NCI-H128 (cell line): ENCODE measurements around the gene FHL1.

Source experiments
- DNase-seq: peaks from one replicate; lab custom pipeline; 2025; ENCODE audit not compliant: unreplicated experiment; lab: John Stamatoyannopoulos, UW

Gene FHL1

GRCh38 chrX:136183917-136184316 is 36.6 kb downstream of the FHL1 start:
- DNase-seq: no peak

DNA sequence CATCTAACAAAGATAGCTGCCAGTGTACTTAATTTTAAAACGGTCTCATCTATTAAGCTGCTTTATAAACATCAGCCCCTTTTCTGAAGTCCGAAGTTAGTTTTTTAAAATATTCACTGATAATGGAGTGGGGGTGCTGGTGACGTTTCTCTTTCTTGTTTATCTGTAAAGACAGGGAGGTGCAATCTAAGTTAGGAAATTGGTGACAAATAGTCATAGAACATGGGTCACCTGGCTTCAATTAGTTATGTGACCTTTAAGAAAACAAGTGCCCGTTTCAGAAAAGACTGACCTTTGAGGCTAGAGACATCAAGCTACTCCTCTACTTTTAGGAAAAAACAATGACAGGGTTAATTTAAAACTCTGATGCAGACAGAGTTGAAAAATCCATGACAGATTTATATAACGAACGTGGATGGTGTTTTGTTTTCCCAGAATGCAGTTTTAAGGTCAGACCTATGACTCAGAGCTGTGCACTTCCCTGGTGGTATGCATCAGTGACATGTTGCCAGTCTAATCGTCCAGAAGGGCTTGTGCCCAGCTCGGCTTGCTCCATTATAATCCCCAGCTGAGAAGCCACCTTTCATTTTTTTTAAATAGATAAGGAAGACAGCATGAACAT is 38.2 kb downstream of the FHL1 start:
- DNase-seq: no peak

- no peak for DNase-seq
These were observed 38.7 kb downstream of the FHL1 start for GRCh38 chrX:136186023-136186413.

DNA sequence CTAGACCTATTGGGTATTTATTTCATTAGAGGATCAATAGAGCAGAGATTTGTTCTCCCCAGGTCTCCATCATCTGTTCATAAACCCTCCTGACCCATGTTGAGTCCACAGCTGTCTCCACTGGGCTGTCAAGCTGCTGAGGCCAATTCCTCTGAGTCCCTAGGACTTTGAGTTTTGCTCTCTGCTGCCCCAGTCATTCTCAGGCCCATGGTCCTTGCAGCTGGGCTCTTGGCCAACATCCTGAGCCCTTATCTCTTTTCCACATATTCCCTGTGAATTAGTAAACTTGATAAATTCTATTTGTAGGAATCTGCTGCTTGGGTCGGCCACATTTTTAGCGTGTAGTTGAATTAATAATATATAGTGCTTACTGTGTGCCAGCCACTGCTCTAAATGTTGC is 41.9 kb downstream of the FHL1 start:
- no peak for DNase-seq

DNA sequence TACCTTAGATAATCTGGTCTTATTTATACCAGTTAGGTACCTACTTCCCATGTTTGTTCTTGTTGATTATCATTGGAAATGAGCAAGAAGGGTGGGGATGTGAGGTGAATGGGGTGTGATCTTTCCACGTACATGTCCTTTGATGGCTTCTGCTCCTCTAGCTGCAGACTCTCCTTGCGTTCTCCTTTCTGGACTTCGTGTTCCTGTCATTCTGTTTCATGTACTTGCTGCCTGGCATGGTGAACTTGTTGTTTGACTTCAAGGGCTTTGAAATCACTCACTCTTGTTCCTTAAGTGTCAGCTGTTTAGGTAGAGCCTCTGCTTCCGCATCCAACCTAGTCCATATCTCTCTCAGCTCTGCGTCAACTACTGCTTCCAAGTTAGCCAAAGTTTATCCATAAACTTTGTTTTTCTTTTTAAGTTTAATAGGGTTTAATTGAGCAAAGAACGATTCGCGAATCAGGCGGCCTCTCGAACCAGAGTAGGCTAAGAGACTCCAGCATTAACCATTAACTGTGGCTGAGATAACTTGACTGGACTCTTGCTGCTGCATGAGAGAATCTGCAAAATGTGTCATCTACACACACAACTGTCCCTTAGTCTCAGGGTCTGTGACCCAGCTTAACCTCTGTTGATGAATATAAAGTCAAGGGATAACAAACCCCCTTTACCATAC is 42.8 kb downstream of the FHL1 start:
- no peak for DNase-seq

DNA sequence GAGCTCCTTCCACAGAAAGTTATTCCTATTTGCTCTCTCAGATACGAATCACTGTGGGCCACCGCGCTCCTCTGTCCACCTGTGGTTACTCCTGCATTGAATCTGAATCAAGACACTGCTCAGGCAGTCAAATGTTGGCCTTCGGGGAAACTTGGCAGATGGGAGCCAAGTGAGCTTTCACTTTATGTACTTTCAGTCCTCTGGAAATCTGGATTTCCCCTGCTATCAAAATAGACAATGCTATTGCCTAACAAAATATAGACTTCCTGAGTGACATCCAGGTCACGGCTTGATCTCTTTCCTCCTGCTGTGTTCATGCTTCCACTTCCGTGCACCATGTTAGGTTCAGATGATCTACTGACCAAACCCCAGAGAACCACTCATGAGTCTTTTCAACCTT is 43.8 kb downstream of the FHL1 start:
- no peak for DNase-seq

GRCh38 chrX:136192135-136192534 is 44.8 kb downstream of the FHL1 start:
- no peak for DNase-seq

DNA sequence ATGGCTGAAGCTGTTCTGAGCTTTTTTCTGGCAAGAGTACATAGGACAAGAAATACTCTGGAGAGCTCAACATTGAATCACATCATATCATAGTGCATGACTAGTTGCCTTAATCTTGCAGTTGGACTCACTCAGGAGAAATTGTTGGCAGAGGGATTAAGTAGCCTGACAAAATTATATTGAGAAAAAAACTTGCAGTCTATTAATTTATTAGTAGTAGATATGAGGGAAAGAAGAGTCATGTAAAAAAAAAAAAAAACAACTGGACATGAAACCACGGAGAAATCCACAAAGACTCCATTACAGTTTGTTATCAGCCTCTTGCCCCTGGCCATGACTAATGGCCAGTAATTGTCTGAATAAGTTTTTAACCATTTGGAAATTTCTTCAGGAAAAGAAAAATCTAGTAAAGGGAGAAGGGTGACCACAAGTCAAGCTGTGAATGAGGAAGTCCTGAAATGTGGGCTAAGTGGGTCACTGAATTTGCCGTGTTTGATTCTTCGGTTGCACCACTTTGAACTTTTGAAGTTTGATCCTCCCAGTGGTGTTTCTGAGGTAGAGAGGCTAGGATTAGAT is 45.6 kb downstream of the FHL1 start:
- DNase-seq: no peak

GRCh38 chrX:136193771-136194170 is 46.4 kb downstream of the FHL1 start:
- DNase-seq: no peak

GRCh38 chrX:136194536-136194935 is 47.2 kb downstream of the FHL1 start:
- no peak for DNase-seq

- no peak for DNase-seq
These were observed 47.9 kb downstream of the FHL1 start for GRCh38 chrX:136195247-136195646.

DNA sequence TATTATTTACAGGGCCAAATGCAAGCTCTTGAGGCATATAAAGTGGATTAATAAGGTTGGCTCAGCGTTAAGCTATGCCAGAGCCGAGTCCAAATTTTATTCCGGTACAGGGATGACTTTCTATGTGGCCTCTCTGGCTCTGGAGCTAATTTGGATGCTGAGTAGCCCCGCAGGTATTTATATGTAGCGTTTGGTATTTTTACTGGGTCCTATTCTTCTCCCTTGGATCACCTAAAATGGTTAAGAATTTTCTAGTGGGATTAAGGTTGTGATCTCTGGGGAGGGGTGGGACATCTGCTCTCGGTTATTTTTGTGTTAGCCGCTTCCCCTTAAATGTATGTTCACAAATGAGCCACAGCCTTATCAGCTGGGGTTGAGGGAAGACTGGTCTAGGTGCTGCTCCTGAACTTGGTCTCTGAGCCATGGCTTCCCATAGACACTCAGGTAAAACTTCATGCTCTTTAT is 49.4 kb downstream of the FHL1 start:
- DNase-seq: no peak

DNA sequence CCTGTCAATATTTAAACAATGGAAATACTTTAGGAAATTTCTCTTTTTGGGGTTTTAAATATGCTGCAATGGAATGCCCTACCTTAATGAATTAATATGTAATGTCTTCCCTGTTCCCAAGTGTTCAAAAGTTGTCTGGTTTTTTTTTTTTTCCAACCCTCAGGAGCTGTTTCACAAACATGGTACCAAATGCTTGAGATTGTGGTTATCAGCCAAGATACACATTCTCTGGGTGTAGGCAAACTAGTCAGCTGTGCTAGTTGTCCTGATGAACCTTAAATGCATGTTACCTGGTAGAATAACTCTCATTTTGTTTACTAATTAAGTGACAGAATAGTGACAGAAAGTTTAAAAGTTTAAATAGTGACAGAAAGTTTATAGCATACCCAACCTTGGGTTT is 50.7 kb downstream of the FHL1 start:
- no peak for DNase-seq

GRCh38 chrX:136198678-136199243 is 51.4 kb downstream of the FHL1 start:
- DNase-seq: no peak

- DNase-seq: no peak
These were observed 52.0 kb downstream of the FHL1 start for GRCh38 chrX:136199365-136199764.

DNA sequence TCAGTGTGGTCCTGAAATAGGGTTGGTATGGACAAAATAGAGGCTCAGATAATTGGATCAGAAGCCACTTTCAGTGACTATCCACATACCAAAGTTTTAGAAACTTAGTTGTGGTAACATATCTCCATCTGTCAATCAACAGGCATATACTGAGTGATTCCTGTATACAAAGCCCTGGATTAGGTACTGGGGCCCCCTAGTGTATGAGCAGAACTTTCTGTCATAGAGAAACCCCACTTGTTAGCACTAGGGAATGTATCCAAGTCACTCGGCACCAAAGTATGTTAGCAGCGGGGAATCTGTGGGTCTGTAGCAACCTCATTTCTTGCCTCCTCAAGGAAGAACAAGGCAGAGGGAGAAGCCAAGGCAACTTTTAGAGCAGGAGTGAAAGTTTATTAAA is 53.1 kb downstream of the FHL1 start:
- DNase-seq: no peak

GRCh38 chrX:136201601-136202000 is 54.3 kb downstream of the FHL1 start:
- DNase-seq: no peak

DNA sequence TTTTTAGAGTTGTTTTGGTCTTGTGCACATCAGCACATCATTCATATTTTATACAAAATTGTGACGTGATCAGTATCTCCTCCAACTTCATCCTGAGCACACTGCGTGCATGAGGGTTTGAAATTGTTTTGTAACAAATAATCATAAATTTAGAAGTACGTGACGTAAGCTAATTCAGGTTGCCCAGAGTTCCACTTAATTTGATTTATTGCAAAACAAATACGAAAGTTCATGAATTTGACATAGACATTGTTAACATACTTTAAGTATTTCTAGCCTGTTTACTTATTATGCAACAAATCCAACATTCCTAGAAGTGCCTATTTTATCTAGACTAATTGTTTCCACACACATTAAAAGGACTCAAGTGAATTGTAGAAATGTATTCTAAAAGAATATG is 55.6 kb downstream of the FHL1 start:
- DNase-seq: no peak

DNA sequence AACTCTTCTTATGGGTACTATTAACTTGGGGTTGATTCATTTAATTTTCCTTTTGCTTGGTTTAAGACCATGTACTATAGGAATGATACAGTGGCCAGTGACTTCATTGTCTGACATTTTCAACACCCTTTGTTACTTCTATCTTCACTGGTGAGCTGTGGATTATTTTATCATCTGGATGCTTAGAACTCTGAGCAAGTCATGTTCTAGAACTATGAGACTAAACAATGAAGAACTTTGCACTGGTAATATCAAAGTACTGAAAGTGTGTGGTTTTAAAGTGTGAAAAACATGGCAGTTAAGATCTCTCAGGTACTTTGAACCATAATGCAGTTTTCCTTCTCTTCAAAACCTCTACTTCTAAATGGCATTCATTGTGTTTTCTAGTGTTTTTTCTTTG is 56.1 kb downstream of the FHL1 start:
- no peak for DNase-seq

DNA sequence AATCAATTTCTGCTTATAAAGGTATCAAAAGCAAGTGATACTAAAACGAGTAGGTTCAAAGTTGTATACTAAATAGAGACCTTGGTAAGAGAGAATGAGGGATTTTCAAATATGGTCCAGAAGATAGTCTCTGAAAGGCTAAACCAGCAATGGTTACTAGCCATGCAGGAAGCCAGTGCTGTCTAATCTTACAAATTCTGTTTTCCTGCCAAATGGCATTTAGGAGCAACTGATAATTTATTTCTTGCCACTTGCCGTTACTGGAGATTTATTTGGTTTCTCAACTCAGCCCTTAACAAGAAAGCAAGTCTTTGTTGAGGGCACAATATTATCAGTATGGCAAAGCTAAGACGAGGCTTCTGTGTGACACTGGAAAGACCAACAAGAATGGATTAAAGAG is 56.6 kb downstream of the FHL1 start:
- no peak for DNase-seq

DNA sequence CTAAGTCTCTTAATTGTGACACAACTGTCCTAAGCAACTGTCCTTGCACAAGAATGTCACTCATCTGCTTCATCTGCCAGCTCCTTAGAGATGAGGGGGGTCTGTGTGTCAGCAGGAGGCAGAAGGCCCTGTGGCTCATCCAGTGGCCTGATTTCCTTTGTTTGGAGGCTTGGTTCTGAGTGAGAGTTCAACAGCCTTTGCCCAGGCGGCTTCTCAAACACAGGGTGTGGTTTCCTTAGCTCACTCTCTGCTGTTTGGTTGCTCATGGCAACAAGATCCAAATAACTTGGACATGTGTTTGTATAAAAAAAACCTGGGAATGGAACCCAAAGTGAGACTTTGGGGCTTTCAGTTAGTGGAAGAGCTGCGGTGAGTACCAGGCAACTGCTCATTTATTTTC is 57.2 kb downstream of the FHL1 start:
- DNase-seq: no peak

- no peak for DNase-seq
These were observed 58.6 kb downstream of the FHL1 start for GRCh38 chrX:136205882-136206380.
